Tibial nerve (tissue), 4 donors: ENCODE results near the gene PAQR9. TPM values are rescaled to one million over a fixed set of nuclear protein-coding genes. Genes with fewer than 3 reads are reported as not detected.

ENCODE experiments used
- DNase-seq, 2 donors: peaks; one replicate each; pipeline ENCODE4 v3.0.0-alpha.2; 2019; ENCODE audit warnings: low spot score in 2 of 2
- H3K27ac ChIP-seq, 4 donors: fragments of 200-600 bp; sonication (generic) in 3 of 4; one replicate each; pipeline ENCODE4 v1.5.1; 2017 to 2019; ENCODE audit warnings: mild to moderate bottlenecking in 1 of 4
- H3K27me3 ChIP-seq, 2 donors: fragments of 200-600 bp; sonication (generic) in 1 of 2; one replicate each; pipeline versions ENCODE4 v1.5.1 to v1.6.0; 2017 to 2019
- H3K36me3 ChIP-seq, 3 donors: fragments of 200-600 bp; sonication (generic); one replicate each; pipeline ENCODE4 v1.5.1; 2018 to 2019
- H3K4me1 ChIP-seq, 4 donors: fragments of 200-600 bp; sonication (generic) in 3 of 4; one replicate each; pipeline ENCODE4 v1.5.1; 2017 to 2019
- H3K4me3 ChIP-seq, 4 donors: fragments of 200-600 bp; sonication (generic) in 3 of 4; one replicate each; pipeline ENCODE4 v1.5.1; 2017 to 2019; ENCODE audit warnings: mild to moderate bottlenecking in 1 of 4, moderate library complexity in 1 of 4
- H3K9me3 ChIP-seq, 4 donors: fragments of 200-600 bp; sonication (generic) in 3 of 4; one replicate each; pipeline ENCODE4 v1.5.1; 2017 to 2019
- EP300 ChIP-seq, 2 donors: sonication (generic); formaldehyde crosslinking; IDR thresholded peaks; one replicate each; pipeline ENCODE4 v1.6.1; 2017; ENCODE audit warnings: antibody characterized with exemption in 2 of 2, mild to moderate bottlenecking in 1 of 2
- POLR2A ChIP-seq, 2 donors: fragments of 450-650 bp; IDR thresholded peaks; one replicate each; pipeline ENCODE4 v1.6.1; 2017; ENCODE audit warnings: antibody characterized with exemption in 2 of 2, mild to moderate bottlenecking in 2 of 2, moderate library complexity in 2 of 2
- WGBS, 2 donors: methylation state at CpG; one replicate each; pipeline ENCODE4 v1.1.5; 2018; 5-methylcytosine and 5-hydroxymethylcytosine counted together
- small RNA-seq: library from RNA; depleted of rRNA; stranded (forward); fragments of <200 nt; gene quantifications from one replicate; pipeline ENCODE3, GENCODE V24; 2016
- total RNA-seq, 4 donors: library from RNA; depleted of rRNA; stranded (reverse); fragments of >200 nt; gene quantifications; one replicate each; pipeline ENCODE4 v1.1.0, GENCODE V29; 2016
- TF ChIP-seq, protein P1 (sequence below), 5 experiments: fragments of 200-600 bp in 3 of 5; fragments of 450-650 bp in 2 of 5; sonication (generic) in 3 of 5; IDR thresholded peaks; one replicate each; pipeline ENCODE4 v1.5.1; 2016 to 2019; ENCODE audit warnings: antibody characterized with exemption in 5 of 5, mild to moderate bottlenecking in 3 of 5, moderate library complexity in 2 of 5

Gene PAQR9
- total RNA-seq, 4 donors from 2014 or later = not detected

- no peaks in the 10 kb centered on the region for H3K36me3 ChIP-seq
- no peak for DNase-seq
- WGBS, 2 donors = 83 to 91% methylated on average over 1 of the region's 1 CpG
- TF ChIP-seq, protein P1, sequence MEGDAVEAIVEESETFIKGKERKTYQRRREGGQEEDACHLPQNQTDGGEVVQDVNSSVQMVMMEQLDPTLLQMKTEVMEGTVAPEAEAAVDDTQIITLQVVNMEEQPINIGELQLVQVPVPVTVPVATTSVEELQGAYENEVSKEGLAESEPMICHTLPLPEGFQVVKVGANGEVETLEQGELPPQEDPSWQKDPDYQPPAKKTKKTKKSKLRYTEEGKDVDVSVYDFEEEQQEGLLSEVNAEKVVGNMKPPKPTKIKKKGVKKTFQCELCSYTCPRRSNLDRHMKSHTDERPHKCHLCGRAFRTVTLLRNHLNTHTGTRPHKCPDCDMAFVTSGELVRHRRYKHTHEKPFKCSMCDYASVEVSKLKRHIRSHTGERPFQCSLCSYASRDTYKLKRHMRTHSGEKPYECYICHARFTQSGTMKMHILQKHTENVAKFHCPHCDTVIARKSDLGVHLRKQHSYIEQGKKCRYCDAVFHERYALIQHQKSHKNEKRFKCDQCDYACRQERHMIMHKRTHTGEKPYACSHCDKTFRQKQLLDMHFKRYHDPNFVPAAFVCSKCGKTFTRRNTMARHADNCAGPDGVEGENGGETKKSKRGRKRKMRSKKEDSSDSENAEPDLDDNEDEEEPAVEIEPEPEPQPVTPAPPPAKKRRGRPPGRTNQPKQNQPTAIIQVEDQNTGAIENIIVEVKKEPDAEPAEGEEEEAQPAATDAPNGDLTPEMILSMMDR (IDR thresholded peaks at IDR 0.05) = no peak
- TF ChIP-seq EP300 (IDR thresholded peaks at IDR 0.05) (no peak), POLR2A (IDR thresholded peaks at IDR 0.05) (no peak)
- H3K4me1 ChIP-seq = peaks cover 0 to 3% (median 0%) of the 10 kb centered on the region in 4 donors
- no peaks in the 10 kb centered on the region for H3K27me3 ChIP-seq
- H3K9me3 ChIP-seq = no peaks in the 10 kb centered on the region
- peak overlapping the region in 1 of 4 donors; percentile 46 for H3K27ac ChIP-seq
- H3K4me3 ChIP-seq = no peak overlapping the region
Measured at GRCh38 chr3:142913432-142913831, 50.0 kb downstream of the PAQR9 start.

GRCh38 chr3:142912402-142913172 lies 50.9 kb downstream of the PAQR9 start:
- TF ChIP-seq, protein P1 (IDR thresholded peaks at IDR 0.05) = no peak
- TF ChIP-seq EP300 (IDR thresholded peaks at IDR 0.05) = no peak
- no peak for TF ChIP-seq POLR2A (IDR thresholded peaks at IDR 0.05)
- WGBS, 2 donors = 48% methylated on average over 6 of the region's 6 CpGs
- no peak for DNase-seq
- Histone ChIP-seq H3K27me3 (no peaks in the 10 kb centered on the region), H3K9me3 (no peaks in the 10 kb centered on the region), H3K4me3 (no peak overlapping the region), H3K36me3 (no peaks in the 10 kb centered on the region), H3K27ac (peak overlapping the region in 1 of 4 donors; percentile 46), H3K4me1 (peaks cover 0 to 3% (median 0%) of the 10 kb centered on the region in 4 donors)

Small RNA genes lying within 50 kb of the gene (small RNA-seq; reads per million reads assigned to genes)
- not detected for gene AC021074.2

Other genes starting within 250 kb of the PAQR9 start
- gene TRPC1, start 239.6 kb downstream of the PAQR9 start, total RNA-seq = 10 to 100 TPM; 23.4 to 47.7 (median 31.1) TPM
- gene PCOLCE2, start 74.6 kb downstream of the PAQR9 start, total RNA-seq = 100 to 1,000 TPM in 1 of 4 donors, 10 to 100 TPM in 3; 38.5 to 105 (median 59.1) TPM
- gene U2SURP, start 37.9 kb upstream of the PAQR9 start, total RNA-seq = 100 to 1,000 TPM in 1 of 4 donors, 10 to 100 TPM in 3; 92.4 to 104 (median 95.6) TPM
- 10 to 100 TPM; 14.7 to 33.7 (median 18.8) TPM for gene CHST2, start 156.1 kb upstream of the PAQR9 start, total RNA-seq